HEK293 (cell line): ENCODE results near the gene DDN.

Experiments used
- ATF2 ChIP-seq: fragments of 450-650 bp; formaldehyde crosslinking; IDR thresholded peaks from 2 replicates; pipeline ENCODE4 v1.5.1; 2016; ENCODE audit warnings: missing biosample characterization, missing genetic modification characterization, low read depth
- CTCF ChIP-seq: fragments of 450-650 bp; formaldehyde crosslinking; IDR thresholded peaks from 2 replicates; pipeline ENCODE4 v1.5.1; 2016; ENCODE audit warnings: missing biosample characterization, missing genetic modification characterization
- EGR2 ChIP-seq: fragments of 450-650 bp; formaldehyde crosslinking; IDR thresholded peaks from 2 replicates; pipeline ENCODE4 v1.5.1; 2016; ENCODE audit warnings: low read depth, missing biosample characterization, missing genetic modification characterization
- FEZF1 ChIP-seq: fragments of 450-650 bp; formaldehyde crosslinking; IDR thresholded peaks from 2 replicates; pipeline ENCODE4 v1.5.1; 2016; ENCODE audit warnings: missing biosample characterization, missing genetic modification characterization
- KLF10 ChIP-seq: fragments of 450-650 bp; IDR thresholded peaks from 2 replicates; pipeline ENCODE4 v1.5.1; 2018; ENCODE audit warnings: missing biosample characterization, mild to moderate bottlenecking, missing genetic modification characterization
- KLF8 ChIP-seq: fragments of 450-650 bp; formaldehyde crosslinking; IDR thresholded peaks from 2 replicates; pipeline ENCODE4 v1.5.1; 2016; ENCODE audit warnings: missing biosample characterization, missing genetic modification characterization
- MZF1 ChIP-seq: fragments of 450-650 bp; formaldehyde crosslinking; IDR thresholded peaks from 2 replicates; pipeline ENCODE4 v1.5.1; 2017; ENCODE audit warnings: missing biosample characterization, missing genetic modification characterization, borderline replicate concordance
- PATZ1 ChIP-seq: fragments of 450-650 bp; formaldehyde crosslinking; IDR thresholded peaks from 2 replicates; pipeline ENCODE4 v1.5.1; 2016; ENCODE audit warnings: missing biosample characterization, missing genetic modification characterization
- PRDM1 ChIP-seq: fragments of 450-650 bp; formaldehyde crosslinking; IDR thresholded peaks from 2 replicates; pipeline ENCODE4; 2016; ENCODE audit warnings: missing biosample characterization, missing genetic modification characterization
- RBAK ChIP-seq: fragments of 450-650 bp; formaldehyde crosslinking; IDR thresholded peaks from 2 replicates; pipeline ENCODE4 v1.5.1; 2016; ENCODE audit warnings: missing biosample characterization, missing genetic modification characterization
- SP2 ChIP-seq: fragments of 450-650 bp; formaldehyde crosslinking; IDR thresholded peaks from 2 replicates; pipeline ENCODE4 v1.5.1; 2016; ENCODE audit warnings: missing biosample characterization, missing genetic modification characterization
- SP7 ChIP-seq: fragments of 450-650 bp; formaldehyde crosslinking; IDR thresholded peaks from 2 replicates; pipeline ENCODE4 v1.5.1; 2016; ENCODE audit warnings: missing biosample characterization, missing genetic modification characterization
- ZBTB11 ChIP-seq: fragments of 450-650 bp; formaldehyde crosslinking; conservative IDR thresholded peaks from 2 replicates; pipeline ENCODE4 v1.5.1; 2016; ENCODE audit warnings: low read depth, missing biosample characterization, missing genetic modification characterization
- ZBTB17 ChIP-seq: fragments of 450-650 bp; formaldehyde crosslinking; IDR thresholded peaks from 2 replicates; pipeline ENCODE4 v1.5.1; 2016; ENCODE audit warnings: missing biosample characterization, missing genetic modification characterization
- ZFHX2 ChIP-seq: fragments of 450-650 bp; formaldehyde crosslinking; conservative IDR thresholded peaks from 2 replicates; pipeline ENCODE4 v1.5.1; 2016; ENCODE audit warnings: missing biosample characterization, missing genetic modification characterization
- ZNF121 ChIP-seq: fragments of 450-650 bp; formaldehyde crosslinking; IDR thresholded peaks from 2 replicates; pipeline ENCODE4 v1.5.1; 2016; ENCODE audit warnings: missing biosample characterization, missing genetic modification characterization
- ZNF311 ChIP-seq: fragments of 450-650 bp; formaldehyde crosslinking; IDR thresholded peaks from 2 replicates; pipeline ENCODE4 v1.5.1; 2017; ENCODE audit warnings: missing biosample characterization, missing genetic modification characterization, borderline replicate concordance
- ZNF398 ChIP-seq: fragments of 450-650 bp; formaldehyde crosslinking; IDR thresholded peaks from 2 replicates; pipeline ENCODE4 v1.5.1; 2017; ENCODE audit warnings: missing biosample characterization, missing genetic modification characterization
- ZNF449 ChIP-seq: fragments of 450-650 bp; formaldehyde crosslinking; IDR thresholded peaks from 2 replicates; pipeline ENCODE4 v1.5.1; 2017; ENCODE audit warnings: missing biosample characterization, mild to moderate bottlenecking, missing genetic modification characterization, moderate library complexity
- ZNF692 ChIP-seq: fragments of 450-650 bp; formaldehyde crosslinking; IDR thresholded peaks from 2 replicates; pipeline ENCODE4 v1.5.1; 2016; ENCODE audit warnings: missing biosample characterization, missing genetic modification characterization
- ZNF76 ChIP-seq: fragments of 450-650 bp; formaldehyde crosslinking; IDR thresholded peaks from 2 replicates; pipeline ENCODE4; 2016; ENCODE audit warnings: low read depth, missing biosample characterization, missing genetic modification characterization, borderline replicate concordance
- ZSCAN30 ChIP-seq: fragments of 450-650 bp; IDR thresholded peaks from 2 replicates; pipeline ENCODE4 v1.5.1; 2018; ENCODE audit warnings: missing biosample characterization, mild to moderate bottlenecking, missing genetic modification characterization, moderate library complexity

The DDN gene

GRCh38 chr12:49018261-49019119, 19.3 kb upstream of the DDN start, which contains the start of gene PRKAG1 (continued):
- TF ChIP-seq ZNF398 (peak; percentile 94), EGR2 (peak; percentile 51; the same call in 1 of the 2 replicates), KLF10 (tag by site-specific recombination) (peak; percentile 69; the same call in 1 of the 2 replicates), FEZF1 (tag by site-specific recombination) (no peak; the same call in 1 of the 2 replicates), ZNF121 (tag by site-specific recombination) (no peak), ATF2 (tag by site-specific recombination) (peak; percentile 62; the same call in 1 of the 2 replicates), ZNF692 (tag by site-specific recombination) (peak; percentile 75), SP7 (tag by site-specific recombination) (peak; percentile 67), PATZ1 (tag by site-specific recombination) (peak; percentile 95), ZNF311 (no peak), ZNF449 (tag by site-specific recombination) (peak; percentile 92), KLF8 (tag by site-specific recombination) (peak; percentile 85), SP2 (tag by site-specific recombination) (peak; percentile 96), PRDM1 (tag by site-specific recombination) (no peak), ZNF76 (tag by site-specific recombination) (peak; percentile 37; the same call in 1 of the 2 replicates), CTCF (tag by site-specific recombination) (peak; percentile 91), MZF1 (peak; percentile 19; the same call in 1 of the 2 replicates), ZSCAN30 (tag by site-specific recombination) (peak; percentile 87), RBAK (tag by site-specific recombination) (no peak), ZBTB11 (peak; percentile 96), ZBTB17 (tag by site-specific recombination) (peak; percentile 58; the same call in 1 of the 2 replicates), ZFHX2 (tag by site-specific recombination) (peak; percentile 23)
